ENCODE results near the gene EVL. TPM values are rescaled to one million over a fixed set of nuclear protein-coding genes. Genes with fewer than 3 reads are reported as not detected.
"Not testable (repeated sequence)": the region's sequence is repeated elsewhere in the genome, so short reads cannot be mapped to it uniquely, and the experiment has no call there.

The EVL gene
- total RNA-seq, 1 donor: 16.6 TPM

DNA sequence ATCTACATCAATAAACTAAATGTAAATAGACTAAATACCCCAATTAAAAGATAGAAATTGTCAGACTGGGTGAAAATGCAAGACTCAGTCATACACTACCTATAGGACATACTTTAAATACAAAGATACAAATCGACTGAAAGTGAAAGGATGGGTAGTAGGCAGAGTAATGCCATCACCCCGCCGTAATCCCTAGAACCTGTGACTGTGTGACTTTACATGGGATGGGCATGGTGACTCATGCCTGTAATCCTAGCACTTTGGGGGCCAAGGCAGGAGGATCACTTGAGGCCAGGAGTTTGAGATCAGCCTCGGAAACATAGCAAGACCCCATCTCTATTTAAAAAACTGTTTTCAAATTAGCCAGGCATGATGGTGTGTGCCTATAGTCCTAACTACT lies 2.6 kb upstream of the EVL start:
- H3K27ac ChIP-seq (ENCODE audit: low read depth, low read length): no peak overlapping the region
- no peak for TF ChIP-seq CTCF (IDR thresholded peaks at IDR 0.05; ENCODE audit: extremely low read depth, low read depth, low read length)
- no peak overlapping the region for H3K4me2 ChIP-seq (ENCODE audit: insufficient read depth, low read length)
- no peaks in the 10 kb centered on the region for H3K36me3 ChIP-seq (ENCODE audit: insufficient read depth, low read length)
- H2AFZ ChIP-seq (ENCODE audit: low read length): no peak overlapping the region
- H3K27me3 ChIP-seq (ENCODE audit: insufficient read depth, low read length): no peaks in the 10 kb centered on the region
- peaks cover 5% of the 10 kb centered on the region for H3K4me1 ChIP-seq (ENCODE audit: insufficient read depth, low read length)
- DNase-seq (ENCODE audit: insufficient read length, low spot score, missing footprints): no peak
- H4K20me1 ChIP-seq (ENCODE audit: insufficient read depth, low read length): no peaks in the 10 kb centered on the region
- no peaks in the 10 kb centered on the region for H3K9me3 ChIP-seq (ENCODE audit: low read depth, low read length)
- H3K79me2 ChIP-seq (ENCODE audit: insufficient read depth, low read length): peaks cover 5% of the 10 kb centered on the region
- no peak overlapping the region for H3K4me3 ChIP-seq (ENCODE audit: insufficient read depth, low read length)

GRCh38 chr14:100063314-100063941 lies 1.8 kb upstream of the EVL start:
- Histone ChIP-seq H3K36me3 (ENCODE audit: insufficient read depth, low read length) (no peaks in the 10 kb centered on the region), H3K4me1 (ENCODE audit: insufficient read depth, low read length) (peaks cover 4% of the 10 kb centered on the region), H3K4me2 (ENCODE audit: insufficient read depth, low read length) (no peak overlapping the region), H4K20me1 (ENCODE audit: insufficient read depth, low read length) (no peaks in the 10 kb centered on the region), H2AFZ (ENCODE audit: low read length) (no peak overlapping the region), H3K79me2 (ENCODE audit: insufficient read depth, low read length) (peaks cover 9% of the 10 kb centered on the region), H3K9me3 (ENCODE audit: low read depth, low read length) (no peaks in the 10 kb centered on the region), H3K27me3 (ENCODE audit: insufficient read depth, low read length) (no peaks in the 10 kb centered on the region), H3K4me3 (ENCODE audit: insufficient read depth, low read length) (no peak overlapping the region), H3K27ac (ENCODE audit: low read depth, low read length) (no peak overlapping the region)
- no peak for TF ChIP-seq CTCF (IDR thresholded peaks at IDR 0.05; ENCODE audit: extremely low read depth, low read depth, low read length)
- DNase-seq (ENCODE audit: insufficient read length, low spot score, missing footprints): no peak

- not testable (repeated sequence) for H3K27me3 ChIP-seq (ENCODE audit: insufficient read depth, low read length); H3K4me2 ChIP-seq (ENCODE audit: insufficient read depth, low read length); H3K9me3 ChIP-seq (ENCODE audit: low read depth, low read length); DNase-seq (ENCODE audit: insufficient read length, low spot score, missing footprints); H4K20me1 ChIP-seq (ENCODE audit: insufficient read depth, low read length); H3K27ac ChIP-seq (ENCODE audit: low read depth, low read length); H3K4me3 ChIP-seq (ENCODE audit: insufficient read depth, low read length); H2AFZ ChIP-seq (ENCODE audit: low read length); H3K79me2 ChIP-seq (ENCODE audit: insufficient read depth, low read length); H3K36me3 ChIP-seq (ENCODE audit: insufficient read depth, low read length); H3K4me1 ChIP-seq (ENCODE audit: insufficient read depth, low read length)
Observed at GRCh38 chr14:100064335-100065092, 708 bp upstream of the EVL start.

DNA sequence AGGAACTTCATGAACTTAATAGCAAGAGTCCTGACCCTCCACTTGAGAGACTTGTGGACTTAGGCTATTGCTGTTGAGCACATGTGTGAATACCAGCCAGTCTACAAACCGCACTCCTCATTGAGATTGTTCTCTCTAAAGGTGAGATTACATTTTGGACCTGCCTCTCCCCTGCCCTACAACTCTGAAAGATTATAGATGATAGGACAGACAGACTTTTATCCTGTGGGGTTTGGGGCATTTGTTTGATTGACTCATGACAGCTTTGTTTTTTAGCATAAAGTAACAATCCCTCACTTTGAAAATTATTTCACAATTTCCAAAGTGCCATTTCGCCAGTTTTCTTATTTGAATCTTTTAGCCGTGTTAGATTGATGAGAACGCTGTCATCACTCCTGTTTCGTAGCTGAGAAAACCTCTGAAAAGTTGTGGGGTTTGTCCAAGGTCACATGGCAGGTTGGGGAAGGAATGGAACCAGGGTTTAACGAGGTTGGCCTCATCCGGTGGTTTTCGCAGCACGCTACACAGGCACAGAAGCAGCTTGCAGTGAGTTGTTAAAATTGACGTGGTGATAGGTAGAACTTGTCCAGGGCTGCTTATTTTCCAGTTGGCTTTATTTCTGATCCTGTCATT lies 836 bp downstream of the EVL start:
- peaks cover 6% of the 10 kb centered on the region for H3K79me2 ChIP-seq (ENCODE audit: insufficient read depth, low read length)

More for the DNA sequence above, 836 bp downstream of the EVL start:
- no peak overlapping the region for H3K4me3 ChIP-seq (ENCODE audit: insufficient read depth, low read length)
- H3K27me3 ChIP-seq (ENCODE audit: insufficient read depth, low read length): no peaks in the 10 kb centered on the region
- H3K4me1 ChIP-seq (ENCODE audit: insufficient read depth, low read length): peaks cover 6% of the 10 kb centered on the region
- DNase-seq (ENCODE audit: insufficient read length, low spot score, missing footprints): no peak
- H2AFZ ChIP-seq (ENCODE audit: low read length): no peak overlapping the region
- H3K36me3 ChIP-seq (ENCODE audit: insufficient read depth, low read length): no peaks in the 10 kb centered on the region
- H3K4me2 ChIP-seq (ENCODE audit: insufficient read depth, low read length): peak overlapping the region; percentile 38
- H3K9me3 ChIP-seq (ENCODE audit: low read depth, low read length): no peaks in the 10 kb centered on the region
- no peaks in the 10 kb centered on the region for H4K20me1 ChIP-seq (ENCODE audit: insufficient read depth, low read length)
- no peak for TF ChIP-seq CTCF (IDR thresholded peaks at IDR 0.05; ENCODE audit: extremely low read depth, low read depth, low read length)
- H3K27ac ChIP-seq (ENCODE audit: low read depth, low read length): no peak overlapping the region

Data from osteoblast (primary cell).